Upper lobe of right lung (tissue), 1 donor: ENCODE results near the gene PIMREG. TPM values are rescaled to one million over a fixed set of nuclear protein-coding genes. Genes with fewer than 3 reads are reported as not detected.

Experiments used
- ATAC-seq: fragments of 200-7000 bp; cut with Tn5 transposase; one replicate; pipeline ENCODE4 v1.9.1; 2020; ENCODE audit warnings: mild to moderate bottlenecking, moderate library complexity
- DNase-seq: peaks from one replicate; pipeline ENCODE4 v3.0.0-alpha.2; 2020
- H3K27ac ChIP-seq: fragments of 200-600 bp; one replicate; pipeline ENCODE4 v1.8.0; 2022
- H3K27me3 ChIP-seq: fragments of 200-600 bp; one replicate; pipeline ENCODE4 v1.8.0; 2022; ENCODE audit warnings: mild to moderate bottlenecking
- H3K36me3 ChIP-seq: fragments of 200-600 bp; one replicate; pipeline ENCODE4 v1.8.0; 2022
- H3K4me1 ChIP-seq: fragments of 200-600 bp; one replicate; pipeline ENCODE4 v1.8.0; 2022
- H3K4me3 ChIP-seq: fragments of 200-600 bp; one replicate; pipeline ENCODE4 v1.8.0; 2022; ENCODE audit warnings: mild to moderate bottlenecking
- H3K9me3 ChIP-seq: fragments of 200-600 bp; one replicate; pipeline ENCODE4 v1.8.0; 2022
- CTCF ChIP-seq: fragments of 200-600 bp; IDR thresholded peaks from one replicate; pipeline ENCODE4 v1.8.0; 2022; ENCODE audit warnings: antibody characterized with exemption
- intact Hi-C: fragments of 100-400 bp; cut with DNase I; formaldehyde crosslinking; loops from one replicate; pipeline ENCODE4 v1.11.0; 2022
- total RNA-seq: library from RNA; stranded (reverse); fragmentation: NEBNext Ultra II Directional; extraction: Animal tissue kit (Norgen Biotek cat#: 25700); gene quantifications from one replicate; pipeline ENCODE4 v1.2.1, GENCODE V29; 2021
- donor health status: DM: no; HTN: yes; CAD: no; lungs with severe emphysema.

PIMREG gene
- total RNA-seq, 1 donor from 2014 or later = 0.26 TPM

- Histone ChIP-seq H3K9me3 (no peaks in the 10 kb centered on the region), H3K27me3 (no peaks in the 10 kb centered on the region), H3K36me3 (no peaks in the 10 kb centered on the region), H3K4me1 (no peaks in the 10 kb centered on the region), H3K4me3 (no peak overlapping the region), H3K27ac (no peak overlapping the region)
- ATAC-seq (peak; percentile 16), DNase-seq (no peak)
- TF ChIP-seq CTCF = peak; percentile 24
- intact Hi-C loops = no loop called here
These were observed 31.2 kb upstream of the PIMREG start for GRCh38 chr17:6413065-6413464.

- Histone ChIP-seq H3K27ac (no peak overlapping the region), H3K36me3 (no peaks in the 10 kb centered on the region), H3K27me3 (no peaks in the 10 kb centered on the region), H3K4me3 (no peak overlapping the region), H3K4me1 (no peaks in the 10 kb centered on the region), H3K9me3 (no peaks in the 10 kb centered on the region)
- ATAC-seq (no peak), DNase-seq (peak; percentile 53)
- TF ChIP-seq CTCF = no peak
- intact Hi-C loops = loop anchor here (5.0 kb wide), 1 partner anchor 828 kb away; no protein-coding TSS in a partner anchor
These were observed 28.6 kb upstream of the PIMREG start for GRCh38 chr17:6415616-6416015.

GRCh38 chr17:6420173-6420641 lies 24.0 kb upstream of the PIMREG start:
- Histone ChIP-seq H3K4me1 (no peaks in the 10 kb centered on the region), H3K9me3 (no peaks in the 10 kb centered on the region), H3K4me3 (no peak overlapping the region), H3K36me3 (no peaks in the 10 kb centered on the region), H3K27me3 (no peaks in the 10 kb centered on the region), H3K27ac (no peak overlapping the region)
- ATAC-seq (peak; percentile 11), DNase-seq (peak; percentile 66)
- TF ChIP-seq CTCF = no peak
- intact Hi-C loops = no loop called here

- ATAC-seq (peak; percentile 93), DNase-seq (peak; percentile 86)
- TF ChIP-seq CTCF = peak; percentile 80
- H3K27ac ChIP-seq = no peak overlapping the region
- intact Hi-C loops = no loop called here
- no peak overlapping the region for H3K4me3 ChIP-seq
- no peaks in the 10 kb centered on the region for H3K36me3 ChIP-seq
- no peaks in the 10 kb centered on the region for H3K4me1 ChIP-seq
- H3K27me3 ChIP-seq = no peaks in the 10 kb centered on the region
- H3K9me3 ChIP-seq = no peaks in the 10 kb centered on the region
These were observed 22.3 kb upstream of the PIMREG start for GRCh38 chr17:6421700-6422604.

GRCh38 chr17:6422654-6423241 lies 21.5 kb upstream of the PIMREG start:
- DNase-seq (peak; percentile 36), ATAC-seq (no peak)
- intact Hi-C loops = no loop called here
- no peak overlapping the region for H3K27ac ChIP-seq
- H3K27me3 ChIP-seq = no peaks in the 10 kb centered on the region
- no peaks in the 10 kb centered on the region for H3K9me3 ChIP-seq
- TF ChIP-seq CTCF = no peak
- no peaks in the 10 kb centered on the region for H3K36me3 ChIP-seq
- H3K4me1 ChIP-seq = no peaks in the 10 kb centered on the region
- H3K4me3 ChIP-seq = no peak overlapping the region
